HEK293 (cell line): ENCODE data around the gene LTBP1.

ENCODE experiments used
- CTCF ChIA-PET: fragments of 350-600 bp; formaldehyde crosslinking; extraction: SDS; loops from one replicate; lab custom pipeline; 2021; ENCODE audit warnings: antibody characterized with exemption; lab: Yijun Ruan, JAX
- POLR2A ChIA-PET: fragments of 300-600 bp; formaldehyde crosslinking; extraction: SDS; loops from one replicate; lab custom pipeline; 2020; ENCODE audit warnings: antibody characterized with exemption, inconsistent platforms; lab: Yijun Ruan, JAX
- H3K27ac ChIP-seq: fragments of 200-500 bp; sonication (Bioruptor generic); 2 replicates; pipeline ENCODE4 v1.5.1; 2014; ENCODE audit warnings: low read depth, low read length, control low read depth, inconsistent platforms; ENCODE audit errors: extremely low read depth
- H3K36me3 ChIP-seq, 2 experiments: fragments of 200-500 bp in 1 of 2; sonication (Bioruptor generic) in 1 of 2; 1 replicate in 1 of 2; 2 replicates in 1 of 2; pipeline ENCODE4 v1.5.1; 2014 to 2017; ENCODE audit warnings: inconsistent platforms in 2 of 2, low read length in 2 of 2; ENCODE audit not compliant: control insufficient read depth in 2 of 2, insufficient read depth in 1 of 2
- H3K4me1 ChIP-seq: fragments of 200-500 bp; sonication (Bioruptor generic); 2 replicates; pipeline ENCODE4 v1.5.1; 2014; ENCODE audit warnings: mild to moderate bottlenecking, low read length, inconsistent platforms; ENCODE audit not compliant: control insufficient read depth, insufficient read depth
- H3K4me3 ChIP-seq: 2 replicates; pipeline ENCODE4 v1.5.1; 2011; ENCODE audit warnings: low read depth, mild to moderate bottlenecking, control low read depth, low read length, moderate library complexity
- H3K9me3 ChIP-seq: fragments of 200-500 bp; sonication (Bioruptor generic); 2 replicates; pipeline ENCODE4 v1.5.1; 2014; ENCODE audit warnings: low read depth, low read length, inconsistent platforms; ENCODE audit not compliant: control insufficient read depth, insufficient read depth
- AEBP2 ChIP-seq: fragments of 450-650 bp; formaldehyde crosslinking; IDR thresholded peaks from 2 replicates; pipeline ENCODE4 v1.5.1; 2016; ENCODE audit warnings: missing biosample characterization, missing genetic modification characterization, borderline replicate concordance
- GLI2 ChIP-seq: fragments of 450-650 bp; formaldehyde crosslinking; IDR thresholded peaks from 2 replicates; pipeline ENCODE4; 2017; ENCODE audit warnings: missing biosample characterization, missing genetic modification characterization, low read depth, borderline replicate concordance
- KLF1 ChIP-seq: fragments of 450-650 bp; formaldehyde crosslinking; IDR thresholded peaks from 2 replicates; pipeline ENCODE4 v1.5.1; 2016; ENCODE audit warnings: missing biosample characterization, missing genetic modification characterization
- RBAK ChIP-seq: fragments of 450-650 bp; formaldehyde crosslinking; IDR thresholded peaks from 2 replicates; pipeline ENCODE4 v1.5.1; 2016; ENCODE audit warnings: missing biosample characterization, missing genetic modification characterization
- SCRT2 ChIP-seq: fragments of 450-650 bp; formaldehyde crosslinking; IDR thresholded peaks from 2 replicates; pipeline ENCODE4 v1.5.1; 2016; ENCODE audit warnings: missing biosample characterization, missing genetic modification characterization
- ZBTB11 ChIP-seq: fragments of 450-650 bp; formaldehyde crosslinking; conservative IDR thresholded peaks from 2 replicates; pipeline ENCODE4 v1.5.1; 2016; ENCODE audit warnings: low read depth, missing biosample characterization, missing genetic modification characterization
- ZFP3 ChIP-seq: fragments of 450-650 bp; formaldehyde crosslinking; IDR thresholded peaks from 2 replicates; pipeline ENCODE4 v1.5.1; 2016; ENCODE audit warnings: low read depth, missing biosample characterization, missing genetic modification characterization
- ZNF112 ChIP-seq: fragments of 450-650 bp; formaldehyde crosslinking; IDR thresholded peaks from 2 replicates; pipeline ENCODE4 v1.5.0; 2017; ENCODE audit warnings: missing biosample characterization, missing genetic modification characterization
- ZNF19 ChIP-seq: fragments of 450-650 bp; formaldehyde crosslinking; IDR thresholded peaks from 2 replicates; pipeline ENCODE4; 2016; ENCODE audit warnings: missing biosample characterization, missing genetic modification characterization, low read depth
- ZNF596 ChIP-seq: fragments of 450-650 bp; IDR thresholded peaks from 2 replicates; pipeline ENCODE4 v1.5.0; 2018; ENCODE audit warnings: missing biosample characterization, mild to moderate bottlenecking, missing genetic modification characterization, moderate library complexity
- ZNF664 ChIP-seq: fragments of 450-650 bp; formaldehyde crosslinking; IDR thresholded peaks from 2 replicates; pipeline ENCODE4 v1.5.1; 2016; ENCODE audit warnings: missing biosample characterization, missing genetic modification characterization
- ZNF704 ChIP-seq: fragments of 450-650 bp; formaldehyde crosslinking; IDR thresholded peaks from 2 replicates; pipeline ENCODE4 v1.5.1; 2016; ENCODE audit warnings: missing biosample characterization, missing genetic modification characterization
- ZNF776 ChIP-seq: fragments of 450-650 bp; formaldehyde crosslinking; IDR thresholded peaks from 2 replicates; pipeline ENCODE4 v1.5.0; 2017; ENCODE audit warnings: missing biosample characterization, missing genetic modification characterization, borderline replicate concordance
- ZNF791 ChIP-seq: fragments of 450-650 bp; formaldehyde crosslinking; IDR thresholded peaks from 2 replicates; pipeline ENCODE4 v1.5.1; 2016; ENCODE audit warnings: missing biosample characterization, missing genetic modification characterization
- ZSCAN30 ChIP-seq: fragments of 450-650 bp; IDR thresholded peaks from 2 replicates; pipeline ENCODE4 v1.5.1; 2018; ENCODE audit warnings: missing biosample characterization, mild to moderate bottlenecking, missing genetic modification characterization, moderate library complexity
- TF ChIP-seq, protein P1 (sequence below): fragments of 450-650 bp; formaldehyde crosslinking; IDR thresholded peaks from 2 replicates; pipeline ENCODE4 v1.5.1; 2016; ENCODE audit warnings: missing biosample characterization, missing genetic modification characterization
- TF ChIP-seq, protein P2 (sequence below): fragments of 450-650 bp; formaldehyde crosslinking; IDR thresholded peaks from 2 replicates; pipeline ENCODE4 v1.5.1; 2016; ENCODE audit warnings: missing biosample characterization, missing genetic modification characterization, borderline replicate concordance

LTBP1 gene

DNA sequence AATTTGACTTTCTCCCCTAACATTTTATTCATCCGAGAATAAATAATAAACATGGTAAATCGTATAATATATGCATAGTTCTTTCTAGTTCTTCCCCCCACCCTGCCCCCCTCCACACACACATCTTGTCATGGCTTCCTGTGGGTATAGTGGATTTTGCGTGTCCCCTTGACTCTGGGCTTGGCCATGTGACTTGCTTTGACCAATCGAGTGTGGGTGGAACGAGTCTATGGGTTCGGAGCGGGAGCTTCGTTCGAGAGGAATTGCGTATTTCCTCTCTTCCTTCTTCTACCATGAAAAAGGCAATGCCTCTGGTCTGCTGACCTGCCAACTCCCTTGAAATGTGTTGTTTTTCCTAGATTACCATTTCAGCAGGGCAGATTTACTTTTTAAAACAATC, 175.2 kb downstream of the LTBP1 start:
- H3K36me3 ChIP-seq = no peaks in the 10 kb centered on the region
- CTCF ChIA-PET = interaction anchor here (0.6 kb wide), 1 partner anchor 30 kb away, joined by 4 read pairs; no protein-coding TSS in a partner anchor

More for the DNA sequence above, 175.2 kb downstream of the LTBP1 start:
- H3K9me3 ChIP-seq = no peaks in the 10 kb centered on the region
- POLR2A ChIA-PET = no interaction called here
- no peak overlapping the region for H3K27ac ChIP-seq
- H3K4me1 ChIP-seq = no peaks in the 10 kb centered on the region
- TF ChIP-seq AEBP2 = no peak
- TF ChIP-seq ZFP3 (tag by site-specific recombination) = no peak
- TF ChIP-seq ZBTB11 = no peak
- TF ChIP-seq RBAK (tag by site-specific recombination) = no peak
- TF ChIP-seq ZNF19 (tag by site-specific recombination) = no peak
- TF ChIP-seq, protein P1, sequence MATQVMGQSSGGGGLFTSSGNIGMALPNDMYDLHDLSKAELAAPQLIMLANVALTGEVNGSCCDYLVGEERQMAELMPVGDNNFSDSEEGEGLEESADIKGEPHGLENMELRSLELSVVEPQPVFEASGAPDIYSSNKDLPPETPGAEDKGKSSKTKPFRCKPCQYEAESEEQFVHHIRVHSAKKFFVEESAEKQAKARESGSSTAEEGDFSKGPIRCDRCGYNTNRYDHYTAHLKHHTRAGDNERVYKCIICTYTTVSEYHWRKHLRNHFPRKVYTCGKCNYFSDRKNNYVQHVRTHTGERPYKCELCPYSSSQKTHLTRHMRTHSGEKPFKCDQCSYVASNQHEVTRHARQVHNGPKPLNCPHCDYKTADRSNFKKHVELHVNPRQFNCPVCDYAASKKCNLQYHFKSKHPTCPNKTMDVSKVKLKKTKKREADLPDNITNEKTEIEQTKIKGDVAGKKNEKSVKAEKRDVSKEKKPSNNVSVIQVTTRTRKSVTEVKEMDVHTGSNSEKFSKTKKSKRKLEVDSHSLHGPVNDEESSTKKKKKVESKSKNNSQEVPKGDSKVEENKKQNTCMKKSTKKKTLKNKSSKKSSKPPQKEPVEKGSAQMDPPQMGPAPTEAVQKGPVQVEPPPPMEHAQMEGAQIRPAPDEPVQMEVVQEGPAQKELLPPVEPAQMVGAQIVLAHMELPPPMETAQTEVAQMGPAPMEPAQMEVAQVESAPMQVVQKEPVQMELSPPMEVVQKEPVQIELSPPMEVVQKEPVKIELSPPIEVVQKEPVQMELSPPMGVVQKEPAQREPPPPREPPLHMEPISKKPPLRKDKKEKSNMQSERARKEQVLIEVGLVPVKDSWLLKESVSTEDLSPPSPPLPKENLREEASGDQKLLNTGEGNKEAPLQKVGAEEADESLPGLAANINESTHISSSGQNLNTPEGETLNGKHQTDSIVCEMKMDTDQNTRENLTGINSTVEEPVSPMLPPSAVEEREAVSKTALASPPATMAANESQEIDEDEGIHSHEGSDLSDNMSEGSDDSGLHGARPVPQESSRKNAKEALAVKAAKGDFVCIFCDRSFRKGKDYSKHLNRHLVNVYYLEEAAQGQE (tag by site-specific recombination) = no peak
- TF ChIP-seq, protein P2, sequence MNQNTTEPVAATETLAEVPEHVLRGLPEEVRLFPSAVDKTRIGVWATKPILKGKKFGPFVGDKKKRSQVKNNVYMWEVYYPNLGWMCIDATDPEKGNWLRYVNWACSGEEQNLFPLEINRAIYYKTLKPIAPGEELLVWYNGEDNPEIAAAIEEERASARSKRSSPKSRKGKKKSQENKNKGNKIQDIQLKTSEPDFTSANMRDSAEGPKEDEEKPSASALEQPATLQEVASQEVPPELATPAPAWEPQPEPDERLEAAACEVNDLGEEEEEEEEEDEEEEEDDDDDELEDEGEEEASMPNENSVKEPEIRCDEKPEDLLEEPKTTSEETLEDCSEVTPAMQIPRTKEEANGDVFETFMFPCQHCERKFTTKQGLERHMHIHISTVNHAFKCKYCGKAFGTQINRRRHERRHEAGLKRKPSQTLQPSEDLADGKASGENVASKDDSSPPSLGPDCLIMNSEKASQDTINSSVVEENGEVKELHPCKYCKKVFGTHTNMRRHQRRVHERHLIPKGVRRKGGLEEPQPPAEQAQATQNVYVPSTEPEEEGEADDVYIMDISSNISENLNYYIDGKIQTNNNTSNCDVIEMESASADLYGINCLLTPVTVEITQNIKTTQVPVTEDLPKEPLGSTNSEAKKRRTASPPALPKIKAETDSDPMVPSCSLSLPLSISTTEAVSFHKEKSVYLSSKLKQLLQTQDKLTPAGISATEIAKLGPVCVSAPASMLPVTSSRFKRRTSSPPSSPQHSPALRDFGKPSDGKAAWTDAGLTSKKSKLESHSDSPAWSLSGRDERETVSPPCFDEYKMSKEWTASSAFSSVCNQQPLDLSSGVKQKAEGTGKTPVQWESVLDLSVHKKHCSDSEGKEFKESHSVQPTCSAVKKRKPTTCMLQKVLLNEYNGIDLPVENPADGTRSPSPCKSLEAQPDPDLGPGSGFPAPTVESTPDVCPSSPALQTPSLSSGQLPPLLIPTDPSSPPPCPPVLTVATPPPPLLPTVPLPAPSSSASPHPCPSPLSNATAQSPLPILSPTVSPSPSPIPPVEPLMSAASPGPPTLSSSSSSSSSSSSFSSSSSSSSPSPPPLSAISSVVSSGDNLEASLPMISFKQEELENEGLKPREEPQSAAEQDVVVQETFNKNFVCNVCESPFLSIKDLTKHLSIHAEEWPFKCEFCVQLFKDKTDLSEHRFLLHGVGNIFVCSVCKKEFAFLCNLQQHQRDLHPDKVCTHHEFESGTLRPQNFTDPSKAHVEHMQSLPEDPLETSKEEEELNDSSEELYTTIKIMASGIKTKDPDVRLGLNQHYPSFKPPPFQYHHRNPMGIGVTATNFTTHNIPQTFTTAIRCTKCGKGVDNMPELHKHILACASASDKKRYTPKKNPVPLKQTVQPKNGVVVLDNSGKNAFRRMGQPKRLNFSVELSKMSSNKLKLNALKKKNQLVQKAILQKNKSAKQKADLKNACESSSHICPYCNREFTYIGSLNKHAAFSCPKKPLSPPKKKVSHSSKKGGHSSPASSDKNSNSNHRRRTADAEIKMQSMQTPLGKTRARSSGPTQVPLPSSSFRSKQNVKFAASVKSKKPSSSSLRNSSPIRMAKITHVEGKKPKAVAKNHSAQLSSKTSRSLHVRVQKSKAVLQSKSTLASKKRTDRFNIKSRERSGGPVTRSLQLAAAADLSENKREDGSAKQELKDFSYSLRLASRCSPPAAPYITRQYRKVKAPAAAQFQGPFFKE (tag by site-specific recombination) = no peak
- TF ChIP-seq ZNF776 = no peak
- TF ChIP-seq ZNF664 (tag by site-specific recombination) = no peak
- TF ChIP-seq ZNF596 (tag by site-specific recombination) = no peak
- TF ChIP-seq GLI2 (tag by site-specific recombination) = no peak
- no peak for TF ChIP-seq ZNF112 (tag by site-specific recombination)
- no peak for TF ChIP-seq KLF1 (tag by site-specific recombination)
- TF ChIP-seq ZSCAN30 = no peak
- no peak for TF ChIP-seq SCRT2 (tag by site-specific recombination)
- no peak for TF ChIP-seq ZNF704 (tag by site-specific recombination)
- TF ChIP-seq ZNF791 (tag by site-specific recombination) = no peak
- H3K4me3 ChIP-seq = no peak overlapping the region
